ENCODE results near the gene FBXO41.

DNA sequence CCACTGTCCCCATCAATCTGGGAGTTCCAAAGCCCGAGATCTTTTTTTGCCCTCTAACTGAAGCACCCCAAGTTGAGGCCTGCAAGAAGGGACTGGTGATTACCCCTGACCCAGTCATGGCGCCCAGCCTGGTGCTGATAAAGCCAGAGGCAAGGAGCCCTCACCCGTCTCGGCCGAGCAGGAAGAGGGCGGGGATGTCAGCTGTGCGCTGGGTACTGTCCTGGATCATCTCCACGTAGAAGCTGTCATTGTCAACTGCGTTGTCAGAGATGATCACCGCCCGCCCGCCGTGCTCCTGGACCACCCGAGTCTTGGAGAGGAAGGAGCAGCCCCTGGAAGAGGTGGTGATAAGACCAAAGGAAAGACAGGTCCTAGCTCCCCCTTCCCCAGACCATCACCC, 55.6 kb downstream of the FBXO41 start:
- TF ChIP-seq, protein P1, sequence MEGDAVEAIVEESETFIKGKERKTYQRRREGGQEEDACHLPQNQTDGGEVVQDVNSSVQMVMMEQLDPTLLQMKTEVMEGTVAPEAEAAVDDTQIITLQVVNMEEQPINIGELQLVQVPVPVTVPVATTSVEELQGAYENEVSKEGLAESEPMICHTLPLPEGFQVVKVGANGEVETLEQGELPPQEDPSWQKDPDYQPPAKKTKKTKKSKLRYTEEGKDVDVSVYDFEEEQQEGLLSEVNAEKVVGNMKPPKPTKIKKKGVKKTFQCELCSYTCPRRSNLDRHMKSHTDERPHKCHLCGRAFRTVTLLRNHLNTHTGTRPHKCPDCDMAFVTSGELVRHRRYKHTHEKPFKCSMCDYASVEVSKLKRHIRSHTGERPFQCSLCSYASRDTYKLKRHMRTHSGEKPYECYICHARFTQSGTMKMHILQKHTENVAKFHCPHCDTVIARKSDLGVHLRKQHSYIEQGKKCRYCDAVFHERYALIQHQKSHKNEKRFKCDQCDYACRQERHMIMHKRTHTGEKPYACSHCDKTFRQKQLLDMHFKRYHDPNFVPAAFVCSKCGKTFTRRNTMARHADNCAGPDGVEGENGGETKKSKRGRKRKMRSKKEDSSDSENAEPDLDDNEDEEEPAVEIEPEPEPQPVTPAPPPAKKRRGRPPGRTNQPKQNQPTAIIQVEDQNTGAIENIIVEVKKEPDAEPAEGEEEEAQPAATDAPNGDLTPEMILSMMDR (IDR thresholded peaks at IDR 0.05), result no peak
- no peak for TF ChIP-seq EP300 (IDR thresholded peaks at IDR 0.05)
